Measurements from ENCODE around the gene DENND4A.
"Not testable (repeated sequence)": the region's sequence is repeated elsewhere in the genome, so short reads cannot be mapped to it uniquely, and the experiment has no call there.

DENND4A gene

GRCh38 chr15:65816008-65816407, 23.9 kb upstream of the DENND4A start:
- not testable (repeated sequence) for H3K9ac ChIP-seq (ENCODE audit: low read depth, low read length); H3K36me3 ChIP-seq (ENCODE audit: insufficient read depth, low read depth, low read length); H3K27me3 ChIP-seq (ENCODE audit: insufficient read depth, low read length); H3K9me3 ChIP-seq (ENCODE audit: insufficient read depth, low read depth, low read length); H3K27ac ChIP-seq (ENCODE audit: low read length); H3K4me1 ChIP-seq (ENCODE audit: insufficient read depth, low read length); H3K4me3 ChIP-seq (ENCODE audit: low read length)

GRCh38 chr15:65814271-65814670, 22.2 kb upstream of the DENND4A start:
- not testable (repeated sequence) for H3K4me3 ChIP-seq (ENCODE audit: low read length); H3K9ac ChIP-seq (ENCODE audit: low read depth, low read length); H3K9me3 ChIP-seq (ENCODE audit: insufficient read depth, low read depth, low read length); H3K36me3 ChIP-seq (ENCODE audit: insufficient read depth, low read depth, low read length); H3K4me1 ChIP-seq (ENCODE audit: insufficient read depth, low read length); H3K27me3 ChIP-seq (ENCODE audit: insufficient read depth, low read length); H3K27ac ChIP-seq (ENCODE audit: low read length)

GRCh38 chr15:65812916-65813315, 20.8 kb upstream of the DENND4A start:
- no peaks in the 10 kb centered on the region for H3K36me3 ChIP-seq (ENCODE audit: insufficient read depth, low read depth, low read length)
- no peak overlapping the region for H3K4me3 ChIP-seq (ENCODE audit: low read length)
- H3K27ac ChIP-seq (ENCODE audit: low read length) = no peak overlapping the region
- no peaks in the 10 kb centered on the region for H3K9me3 ChIP-seq (ENCODE audit: insufficient read depth, low read depth, low read length)
- no peaks in the 10 kb centered on the region for H3K27me3 ChIP-seq (ENCODE audit: insufficient read depth, low read length)
- H3K4me1 ChIP-seq (ENCODE audit: insufficient read depth, low read length) = no peaks in the 10 kb centered on the region
- no peak overlapping the region for H3K9ac ChIP-seq (ENCODE audit: low read depth, low read length)

- no peak overlapping the region for H3K9ac ChIP-seq (ENCODE audit: low read depth, low read length)
- H3K27ac ChIP-seq (ENCODE audit: low read length) = no peak overlapping the region
- no peaks in the 10 kb centered on the region for H3K36me3 ChIP-seq (ENCODE audit: insufficient read depth, low read depth, low read length)
- no peaks in the 10 kb centered on the region for H3K4me1 ChIP-seq (ENCODE audit: insufficient read depth, low read length)
- H3K27me3 ChIP-seq (ENCODE audit: insufficient read depth, low read length) = no peaks in the 10 kb centered on the region
- H3K4me3 ChIP-seq (ENCODE audit: low read length) = no peak overlapping the region
- no peaks in the 10 kb centered on the region for H3K9me3 ChIP-seq (ENCODE audit: insufficient read depth, low read depth, low read length)
These were observed 20.4 kb upstream of the DENND4A start for GRCh38 chr15:65812467-65812866.

GRCh38 chr15:65811835-65812234, 19.7 kb upstream of the DENND4A start:
- Histone ChIP-seq H3K4me1 (ENCODE audit: insufficient read depth, low read length) (no peaks in the 10 kb centered on the region), H3K4me3 (ENCODE audit: low read length) (no peak overlapping the region), H3K36me3 (ENCODE audit: insufficient read depth, low read depth, low read length) (no peaks in the 10 kb centered on the region)

GRCh38 chr15:65811011-65811733, 19.1 kb upstream of the DENND4A start:
- H3K27ac ChIP-seq (ENCODE audit: low read length); H3K9me3 ChIP-seq (ENCODE audit: insufficient read depth, low read depth, low read length); H3K36me3 ChIP-seq (ENCODE audit: insufficient read depth, low read depth, low read length): not testable (repeated sequence)

More at GRCh38 chr15:65811835-65812234, 19.7 kb upstream of the DENND4A start:
- Histone ChIP-seq H3K27ac (ENCODE audit: low read length) (no peak overlapping the region), H3K27me3 (ENCODE audit: insufficient read depth, low read length) (no peaks in the 10 kb centered on the region), H3K9me3 (ENCODE audit: insufficient read depth, low read depth, low read length) (no peaks in the 10 kb centered on the region), H3K9ac (ENCODE audit: low read depth, low read length) (no peak overlapping the region)

GRCh38 chr15:65806397-65806796, 14.3 kb upstream of the DENND4A start:
- H3K27me3 ChIP-seq (ENCODE audit: insufficient read depth, low read length) = no peaks in the 10 kb centered on the region
- H3K9ac ChIP-seq (ENCODE audit: low read depth, low read length) = no peak overlapping the region

More at GRCh38 chr15:65811011-65811733, 19.1 kb upstream of the DENND4A start:
- not testable (repeated sequence) for H3K4me3 ChIP-seq (ENCODE audit: low read length); H3K9ac ChIP-seq (ENCODE audit: low read depth, low read length); H3K4me1 ChIP-seq (ENCODE audit: insufficient read depth, low read length); H3K27me3 ChIP-seq (ENCODE audit: insufficient read depth, low read length)

GRCh38 chr15:65805019-65805745, 13.1 kb upstream of the DENND4A start:
- Histone ChIP-seq H3K9me3 (ENCODE audit: insufficient read depth, low read depth, low read length) (no peaks in the 10 kb centered on the region), H3K4me1 (ENCODE audit: insufficient read depth, low read length) (peaks cover 7% of the 10 kb centered on the region; the same call in 1 of the 2 replicates), H3K4me3 (ENCODE audit: low read length) (no peak overlapping the region), H3K36me3 (ENCODE audit: insufficient read depth, low read depth, low read length) (no peaks in the 10 kb centered on the region), H3K27me3 (ENCODE audit: insufficient read depth, low read length) (no peaks in the 10 kb centered on the region), H3K9ac (ENCODE audit: low read depth, low read length) (no peak overlapping the region), H3K27ac (ENCODE audit: low read length) (no peak overlapping the region)

More at GRCh38 chr15:65806397-65806796, 14.3 kb upstream of the DENND4A start:
- no peaks in the 10 kb centered on the region for H3K9me3 ChIP-seq (ENCODE audit: insufficient read depth, low read depth, low read length)
- H3K4me1 ChIP-seq (ENCODE audit: insufficient read depth, low read length) = peaks cover 2% of the 10 kb centered on the region; the same call in 1 of the 2 replicates
- H3K36me3 ChIP-seq (ENCODE audit: insufficient read depth, low read depth, low read length) = no peaks in the 10 kb centered on the region
- H3K27ac ChIP-seq (ENCODE audit: low read length) = no peak overlapping the region
- H3K4me3 ChIP-seq (ENCODE audit: low read length) = no peak overlapping the region

- H3K27me3 ChIP-seq (ENCODE audit: insufficient read depth, low read length) = no peaks in the 10 kb centered on the region
- no peaks in the 10 kb centered on the region for H3K9me3 ChIP-seq (ENCODE audit: insufficient read depth, low read depth, low read length)
- H3K9ac ChIP-seq (ENCODE audit: low read depth, low read length) = no peak overlapping the region
- no peak overlapping the region for H3K27ac ChIP-seq (ENCODE audit: low read length)
- no peak overlapping the region for H3K4me3 ChIP-seq (ENCODE audit: low read length)
- peaks cover 7% of the 10 kb centered on the region; the same call in 1 of the 2 replicates for H3K4me1 ChIP-seq (ENCODE audit: insufficient read depth, low read length)
- H3K36me3 ChIP-seq (ENCODE audit: insufficient read depth, low read depth, low read length) = no peaks in the 10 kb centered on the region
These were observed 12.3 kb upstream of the DENND4A start for GRCh38 chr15:65804252-65804931.

GRCh38 chr15:65801229-65801805, 9.2 kb upstream of the DENND4A start:
- Histone ChIP-seq H3K9me3 (ENCODE audit: insufficient read depth, low read depth, low read length) (no peaks in the 10 kb centered on the region), H3K27ac (ENCODE audit: low read length) (no peak overlapping the region), H3K4me1 (ENCODE audit: insufficient read depth, low read length) (peaks cover 7% of the 10 kb centered on the region; the same call in 1 of the 2 replicates), H3K4me3 (ENCODE audit: low read length) (no peak overlapping the region), H3K9ac (ENCODE audit: low read depth, low read length) (no peak overlapping the region), H3K36me3 (ENCODE audit: insufficient read depth, low read depth, low read length) (no peaks in the 10 kb centered on the region), H3K27me3 (ENCODE audit: insufficient read depth, low read length) (no peaks in the 10 kb centered on the region)

GRCh38 chr15:65796610-65797078, 4.6 kb upstream of the DENND4A start:
- H3K9ac ChIP-seq (ENCODE audit: low read depth, low read length) = no peak overlapping the region
- no peak overlapping the region for H3K4me3 ChIP-seq (ENCODE audit: low read length)
- no peaks in the 10 kb centered on the region for H3K9me3 ChIP-seq (ENCODE audit: insufficient read depth, low read depth, low read length)
- H3K27me3 ChIP-seq (ENCODE audit: insufficient read depth, low read length) = no peaks in the 10 kb centered on the region
- no peak overlapping the region for H3K27ac ChIP-seq (ENCODE audit: low read length)
- H3K4me1 ChIP-seq (ENCODE audit: insufficient read depth, low read length) = peaks cover 7% of the 10 kb centered on the region; the same call in 1 of the 2 replicates
- no peaks in the 10 kb centered on the region for H3K36me3 ChIP-seq (ENCODE audit: insufficient read depth, low read depth, low read length)
